HG02870 (cell line): Measurements from ENCODE around the gene CMKLR1.

Experiments used
- ATAC-seq: cut with Tn5 transposase; IDR thresholded peaks from one replicate; pipeline ENCODE4 v1.9.1; 2021; ENCODE audit warnings: mild to moderate bottlenecking, moderate library complexity; ENCODE audit not compliant: unreplicated experiment

Gene CMKLR1

GRCh38 chr12:108238474-108238873, 100.6 kb downstream of the CMKLR1 start:
- ATAC-seq: no peak
